Activated B cell treated with CpG ODN at 0.5 μM for 24 hours (primary cell): ENCODE data around the gene DZIP1L. TPM values are rescaled to one million over a fixed set of nuclear protein-coding genes. Genes with fewer than 3 reads are reported as not detected.

Source experiments
- ATAC-seq: fragments of 200-7000 bp; cut with Tn5 transposase; one replicate; pipeline ENCODE4 v1.10.0; 2021; ENCODE audit warnings: low read depth, mild to moderate bottlenecking, moderate library complexity
- CTCF ChIA-PET: fragments of 350-600 bp; sonication (Branson Sonifier 250); formaldehyde crosslinking; loops from one replicate; lab custom pipeline; 2021; ENCODE audit warnings: antibody characterized with exemption; lab: Charles Lee
- POLR2A ChIA-PET: fragments of 350-600 bp; sonication (Branson Sonifier 250); formaldehyde crosslinking; loops from one replicate; lab custom pipeline; 2021; ENCODE audit warnings: antibody characterized with exemption; lab: Charles Lee
- DNase-seq: peaks from one replicate; pipeline ENCODE4 v3.0.0; 2022
- H3K27ac Mint-ChIP-seq: one replicate; pipeline ENCODE4 v1.8.0; 2020; ENCODE audit warnings: mixed read lengths
- H3K27me3 Mint-ChIP-seq: one replicate; pipeline ENCODE4 v1.8.0; 2021; ENCODE audit warnings: mixed read lengths
- H3K36me3 Mint-ChIP-seq: one replicate; pipeline ENCODE4 v1.8.0; 2021; ENCODE audit warnings: low read depth, mixed read lengths
- H3K4me1 Mint-ChIP-seq: one replicate; pipeline ENCODE4 v1.8.0; 2021; ENCODE audit warnings: mixed read lengths
- H3K4me3 Mint-ChIP-seq: one replicate; pipeline ENCODE4 v1.8.0; 2020; ENCODE audit warnings: mild to moderate bottlenecking, mixed read lengths
- H3K9me3 Mint-ChIP-seq: one replicate; pipeline ENCODE4 v1.8.0; 2020; ENCODE audit warnings: mixed read lengths
- intact Hi-C: fragments of 100-400 bp; cut with micrococcal nuclease; formaldehyde crosslinking; loops from one replicate; pipeline ENCODE4 v1.15.1; 2024
- total RNA-seq: library from RNA; stranded (reverse); gene quantifications from 2 replicates; pipeline ENCODE4 v1.2.3, GENCODE V29; 2022
- TF ChIP-seq, protein P1 (sequence below): fragments of 200-600 bp; IDR thresholded peaks from one replicate; pipeline ENCODE4 v1.8.0; 2022; ENCODE audit warnings: antibody characterized with exemption, mild to moderate bottlenecking

DZIP1L gene
- total RNA-seq, 1 donor from 2014 or later: not detected

DNA sequence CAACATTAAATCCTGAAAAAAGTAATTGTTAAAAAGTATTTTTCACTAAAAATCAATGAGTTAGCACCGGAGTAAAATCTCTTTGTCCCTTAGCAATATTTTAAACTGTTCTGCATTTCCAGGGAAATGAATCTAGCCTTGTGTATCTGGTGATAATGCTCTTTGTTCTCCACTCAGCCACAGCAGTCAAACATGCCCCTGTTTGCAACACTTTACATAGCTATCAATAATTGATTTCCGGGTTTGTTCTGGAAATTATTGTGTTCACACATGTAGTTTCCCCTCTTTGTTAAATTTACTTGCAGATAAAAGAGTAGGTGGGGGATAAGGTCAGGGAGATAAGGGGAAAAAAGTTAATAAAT, 20.4 kb upstream of the DZIP1L start:
- CTCF ChIA-PET: no interaction called here
- H3K36me3 Mint-ChIP-seq: no peaks in the 10 kb centered on the region
- H3K4me3 Mint-ChIP-seq: no peak overlapping the region
- no peak for ATAC-seq
- intact Hi-C loops: no loop called here
- H3K27me3 Mint-ChIP-seq: no peaks in the 10 kb centered on the region
- POLR2A ChIA-PET: no interaction called here
- no peak overlapping the region for H3K27ac Mint-ChIP-seq
- no peaks in the 10 kb centered on the region for H3K9me3 Mint-ChIP-seq
- peaks cover 29% of the 10 kb centered on the region for H3K4me1 Mint-ChIP-seq
- TF ChIP-seq, protein P1, sequence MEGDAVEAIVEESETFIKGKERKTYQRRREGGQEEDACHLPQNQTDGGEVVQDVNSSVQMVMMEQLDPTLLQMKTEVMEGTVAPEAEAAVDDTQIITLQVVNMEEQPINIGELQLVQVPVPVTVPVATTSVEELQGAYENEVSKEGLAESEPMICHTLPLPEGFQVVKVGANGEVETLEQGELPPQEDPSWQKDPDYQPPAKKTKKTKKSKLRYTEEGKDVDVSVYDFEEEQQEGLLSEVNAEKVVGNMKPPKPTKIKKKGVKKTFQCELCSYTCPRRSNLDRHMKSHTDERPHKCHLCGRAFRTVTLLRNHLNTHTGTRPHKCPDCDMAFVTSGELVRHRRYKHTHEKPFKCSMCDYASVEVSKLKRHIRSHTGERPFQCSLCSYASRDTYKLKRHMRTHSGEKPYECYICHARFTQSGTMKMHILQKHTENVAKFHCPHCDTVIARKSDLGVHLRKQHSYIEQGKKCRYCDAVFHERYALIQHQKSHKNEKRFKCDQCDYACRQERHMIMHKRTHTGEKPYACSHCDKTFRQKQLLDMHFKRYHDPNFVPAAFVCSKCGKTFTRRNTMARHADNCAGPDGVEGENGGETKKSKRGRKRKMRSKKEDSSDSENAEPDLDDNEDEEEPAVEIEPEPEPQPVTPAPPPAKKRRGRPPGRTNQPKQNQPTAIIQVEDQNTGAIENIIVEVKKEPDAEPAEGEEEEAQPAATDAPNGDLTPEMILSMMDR: no peak
- no peak for DNase-seq

DNA sequence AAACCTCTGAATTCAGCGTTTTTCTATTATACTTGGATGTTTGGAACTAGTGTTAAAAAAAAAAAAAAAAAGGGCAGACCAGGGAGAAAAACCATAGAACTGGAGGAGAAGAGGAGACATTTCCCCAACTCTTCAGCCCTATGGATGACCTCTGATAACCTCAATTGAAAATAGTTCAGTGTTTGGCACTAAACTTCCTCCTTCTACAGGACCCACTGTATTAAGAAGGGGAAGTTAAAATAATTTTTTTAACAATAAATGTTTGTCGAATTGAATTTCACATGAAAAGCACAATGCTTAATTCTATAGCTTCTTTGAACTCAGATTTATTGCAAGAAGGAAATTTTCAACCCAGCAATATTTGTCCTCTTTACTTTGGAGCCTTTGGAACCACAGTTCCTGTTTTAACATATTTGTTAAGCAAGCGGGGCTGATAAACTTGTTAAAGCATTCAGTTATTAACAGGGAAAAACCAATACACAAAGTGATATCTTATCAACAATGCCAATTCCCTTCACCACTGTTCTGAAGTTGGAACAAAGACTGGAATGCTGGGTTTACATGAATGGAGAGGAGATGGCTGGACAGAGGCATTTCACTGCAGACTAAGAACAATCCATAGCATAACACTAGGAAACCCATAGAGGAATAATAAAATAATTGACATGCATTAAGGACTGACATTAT, 19.9 kb upstream of the DZIP1L start:
- DNase-seq (no peak), ATAC-seq (no peak)
- Mint-ChIP-seq H3K27ac (no peak overlapping the region), H3K36me3 (no peaks in the 10 kb centered on the region), H3K4me3 (no peak overlapping the region), H3K9me3 (no peaks in the 10 kb centered on the region), H3K4me1 (peaks cover 29% of the 10 kb centered on the region), H3K27me3 (no peaks in the 10 kb centered on the region)
- TF ChIP-seq, protein P1: no peak
- intact Hi-C loops: no loop called here
- POLR2A ChIA-PET: no interaction called here
- CTCF ChIA-PET: no interaction called here

DNA sequence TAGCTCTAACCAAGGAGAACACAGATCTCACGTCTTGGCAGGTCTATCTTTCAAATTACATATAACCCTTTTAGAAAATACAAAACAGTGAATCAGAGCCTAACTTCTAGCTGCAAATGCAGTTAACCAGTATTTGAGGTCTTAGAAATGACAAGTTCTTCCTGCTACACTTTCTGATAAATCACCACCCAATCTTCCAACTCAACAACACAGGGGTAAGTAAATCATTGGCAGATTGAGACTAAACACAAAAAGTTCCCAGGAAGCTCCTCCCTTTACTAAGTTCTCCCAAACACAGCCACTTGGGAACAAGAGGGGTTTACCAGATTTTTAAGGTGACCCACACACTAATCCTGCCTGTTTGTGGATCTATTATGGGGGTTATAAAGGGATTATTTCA, 16.8 kb upstream of the DZIP1L start, which contains the start of gene A4GNT:
Gene A4GNT, minus strand, starts transcription at position 152 of the 400 bp plus-strand sequence. CDS start 1,134 bp downstream, outside the sequence.
- H3K4me3 Mint-ChIP-seq: no peak within 1 kb of the TSS
- no peak for DNase-seq
- intact Hi-C loops: no loop called here
- ChIA-PET CTCF (no interaction called here), POLR2A (no interaction called here)
- H3K4me1 Mint-ChIP-seq: peaks cover 29% of the 10 kb centered on the region
- TF ChIP-seq, protein P1: no peak
- no peaks in the 10 kb centered on the region for H3K9me3 Mint-ChIP-seq
- no peak within 1 kb of the TSS for H3K27ac Mint-ChIP-seq
- H3K27me3 Mint-ChIP-seq: no peaks in the 10 kb centered on the region
- ATAC-seq: no peak
- no peaks in the 10 kb centered on the region for H3K36me3 Mint-ChIP-seq

DNA sequence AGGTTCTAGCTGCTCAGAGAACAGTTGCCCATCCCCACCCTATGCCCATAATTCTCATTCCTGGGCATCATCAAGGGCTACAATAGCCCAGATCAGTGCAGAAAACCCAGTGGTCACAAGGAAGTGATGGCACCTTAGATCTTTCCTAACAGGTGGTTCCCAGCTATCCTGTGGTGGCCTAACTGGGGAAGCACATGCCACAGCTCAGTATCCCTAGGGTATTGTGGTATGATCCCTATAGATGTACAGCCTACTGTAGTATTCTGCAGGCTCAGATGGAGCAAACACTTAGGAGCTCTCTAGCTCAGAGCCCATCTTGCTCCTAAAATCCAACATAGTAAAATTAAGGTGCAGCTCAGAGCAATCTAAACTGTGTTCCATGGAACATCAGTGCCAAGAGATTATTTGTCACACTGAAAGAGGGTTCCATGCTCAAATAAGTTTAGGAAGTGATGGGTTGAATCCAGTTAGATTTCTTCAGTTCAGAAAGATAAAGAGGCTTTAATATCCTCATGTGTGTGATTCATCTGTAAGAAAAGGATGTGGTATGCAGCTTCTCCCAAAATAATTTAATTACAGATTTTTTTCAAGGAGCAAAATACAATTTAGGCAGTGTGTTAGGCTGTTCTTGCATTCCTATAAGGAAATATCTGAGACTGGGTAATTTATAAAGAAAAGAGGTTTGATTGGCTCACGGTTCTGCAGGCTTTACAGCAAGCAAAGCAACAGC, 12.4 kb upstream of the DZIP1L start:
- Mint-ChIP-seq H3K9me3 (peaks cover 6% of the 10 kb centered on the region), H3K27me3 (peaks cover 9% of the 10 kb centered on the region), H3K27ac (no peak overlapping the region), H3K4me3 (no peak overlapping the region), H3K4me1 (no peaks in the 10 kb centered on the region), H3K36me3 (no peaks in the 10 kb centered on the region)
- ATAC-seq (no peak), DNase-seq (no peak)
- intact Hi-C loops: no loop called here
- ChIA-PET CTCF (interaction anchor here (0.8 kb wide), 1 partner anchor 9 kb away, joined by 3 read pairs; no protein-coding TSS in a partner anchor), POLR2A (no interaction called here)
- TF ChIP-seq, protein P1: no peak

DNA sequence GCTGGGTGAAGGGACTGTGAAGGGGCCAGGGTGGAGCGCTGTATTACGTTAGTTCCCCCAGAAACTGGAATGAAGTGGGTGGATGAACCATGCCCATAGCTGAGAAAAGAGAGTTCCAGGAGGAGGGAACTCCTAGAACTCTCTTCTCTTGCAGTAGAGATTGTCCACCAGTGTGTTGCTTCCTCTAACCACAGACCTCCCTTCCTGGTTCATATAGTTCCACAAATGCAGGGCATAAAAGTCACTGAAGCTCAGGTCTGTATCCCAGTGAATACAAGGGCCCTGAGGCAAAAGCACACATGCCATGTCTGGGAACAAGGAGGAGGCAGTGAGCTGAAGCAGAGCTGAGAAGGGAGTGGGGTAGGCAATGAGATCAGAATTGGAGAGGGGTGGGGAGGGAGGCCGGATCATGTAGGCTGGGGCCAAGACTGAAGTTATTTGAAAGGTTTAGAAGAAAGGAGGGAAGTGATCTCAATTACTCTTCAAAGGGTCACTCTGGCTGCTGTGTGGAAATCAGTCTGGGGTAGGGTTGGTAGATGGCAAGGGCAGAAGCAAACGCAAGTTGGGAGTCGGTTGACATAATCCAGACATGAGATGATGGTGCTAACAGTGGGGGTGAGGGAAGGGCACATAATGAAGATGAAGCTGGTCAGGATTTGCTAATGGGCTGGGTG, 10.3 kb upstream of the DZIP1L start:
- no peak for ATAC-seq

More for the DNA sequence above, 10.3 kb upstream of the DZIP1L start:
- Mint-ChIP-seq H3K27ac (no peak overlapping the region), H3K9me3 (peaks cover 6% of the 10 kb centered on the region), H3K27me3 (peaks cover 13% of the 10 kb centered on the region), H3K36me3 (no peaks in the 10 kb centered on the region), H3K4me3 (no peak overlapping the region), H3K4me1 (no peaks in the 10 kb centered on the region)
- TF ChIP-seq, protein P1: no peak
- ChIA-PET CTCF (no interaction called here), POLR2A (no interaction called here)
- DNase-seq: no peak
- intact Hi-C loops: no loop called here
